Caco-2 (cell line): ENCODE measurements around the gene RBM33. TPM values are rescaled to one million over a fixed set of nuclear protein-coding genes. Genes with fewer than 3 reads are reported as not detected.

Source experiments
- BruUV-seq: library from RNA; stranded (reverse); fragments of 400-500 nt; replicated peaks from 2 replicates; lab custom pipeline; 2021; lab: Mats Ljungman, UMichigan
- CTCF ChIA-PET: fragments of 300-600 bp; sonication (Branson Sonifier 250); formaldehyde crosslinking; loops from one replicate; lab custom pipeline; 2022; ENCODE audit warnings: antibody characterized with exemption; lab: Charles Lee
- POLR2A ChIA-PET: fragments of 300-600 bp; sonication (Branson Sonifier 250); formaldehyde crosslinking; loops from one replicate; lab custom pipeline; 2022; ENCODE audit warnings: antibody characterized with exemption; lab: Charles Lee
- DNase-seq, 2 experiments: peaks; one replicate each; pipeline versions ENCODE4 v3.0.0 to v3.0.0-alpha.2; 2020 to 2022
- H3K27me3 ChIP-seq: replicated peaks from 2 replicates; pipeline ENCODE4 v1.6.0; 2011; ENCODE audit warnings: low read length; ENCODE audit not compliant: control insufficient read depth, insufficient read depth
- H3K36me3 ChIP-seq: 2 replicates; pipeline ENCODE4 v1.5.1; 2011; ENCODE audit warnings: low read length; ENCODE audit not compliant: control insufficient read depth, insufficient read depth
- H3K4me1 ChIP-seq: fragments of 250-450 bp; sonication (Bioruptor Pico); 2 replicates; pipeline ENCODE4 v1.5.1; 2020; ENCODE audit warnings: mild to moderate bottlenecking
- H3K4me3 ChIP-seq: 2 replicates; pipeline ENCODE4 v1.5.1; 2011; ENCODE audit warnings: low read depth, mild to moderate bottlenecking, control low read depth, low read length
- H3K9me3 ChIP-seq: fragments of 250-450 bp; sonication (Bioruptor Pico); 2 replicates; pipeline ENCODE4 v1.5.1; 2020; ENCODE audit warnings: mild to moderate bottlenecking, moderate library complexity
- H3K27ac Mint-ChIP-seq: one replicate; pipeline ENCODE4 v1.8.0; 2022; ENCODE audit warnings: mixed read lengths; ENCODE audit not compliant: unreplicated experiment
- H3K27me3 Mint-ChIP-seq: one replicate; pipeline ENCODE4 v1.8.0; 2022; ENCODE audit warnings: mixed read lengths; ENCODE audit not compliant: insufficient read depth, unreplicated experiment
- H3K36me3 Mint-ChIP-seq: one replicate; pipeline ENCODE4 v1.8.0; 2022; ENCODE audit warnings: mild to moderate bottlenecking, mixed read lengths; ENCODE audit not compliant: insufficient read depth, unreplicated experiment
- H3K4me1 Mint-ChIP-seq: one replicate; pipeline ENCODE4 v1.8.0; 2022; ENCODE audit warnings: low read depth, mixed read lengths; ENCODE audit not compliant: unreplicated experiment
- H3K4me3 Mint-ChIP-seq: one replicate; pipeline ENCODE4 v1.8.0; 2022; ENCODE audit warnings: mild to moderate bottlenecking, moderate library complexity, mixed read lengths; ENCODE audit not compliant: unreplicated experiment
- H3K9me3 Mint-ChIP-seq: one replicate; pipeline ENCODE4 v1.8.0; 2022; ENCODE audit warnings: mixed read lengths; ENCODE audit not compliant: unreplicated experiment
- CTCF ChIP-seq, 2 experiments: fragments of 200-600 bp in 1 of 2; IDR thresholded peaks; 1 replicate in 1 of 2; 2 replicates in 1 of 2; pipeline versions ENCODE4 v1.5.1 to v1.8.0; 2011 to 2022; ENCODE audit warnings: antibody characterized with exemption in 1 of 2, control low read depth in 1 of 2, inconsistent platforms in 1 of 2, low read depth in 1 of 2, low read length in 1 of 2, mild to moderate bottlenecking in 1 of 2, moderate library complexity in 1 of 2; ENCODE audit not compliant: insufficient read depth in 1 of 2, severe bottlenecking in 1 of 2, unreplicated experiment in 1 of 2
- intact Hi-C: fragments of 100-400 bp; cut with micrococcal nuclease; formaldehyde crosslinking; loops from one replicate; pipeline ENCODE4 v1.10.0; 2022; ENCODE audit not compliant: unreplicated experiment
- total RNA-seq: library from RNA; stranded (reverse); gene quantifications from 2 replicates; pipeline ENCODE4 v1.2.3, GENCODE V29; 2022

RBM33 gene
- total RNA-seq, 1 experiment from 2014 or later, result 82.8 TPM

GRCh38 chr7:155776606-155777005 is 132.1 kb downstream of the RBM33 start:
- Histone ChIP-seq H3K4me1 (peaks cover 20% of the 10 kb centered on the region), H3K36me3 (peaks cover 3% of the 10 kb centered on the region), H3K4me3 (no peak overlapping the region), H3K27me3 (no peaks in the 10 kb centered on the region), H3K9me3 (no peaks in the 10 kb centered on the region)
- peaks cover 11% of the 10 kb centered on the region for H3K4me1 Mint-ChIP-seq
- no peaks in the 10 kb centered on the region for H3K9me3 Mint-ChIP-seq
- BruUV-seq, result no TSS peak
- DNase-seq, result no peak
- POLR2A ChIA-PET, result no interaction called here
- no peaks in the 10 kb centered on the region for H3K27me3 Mint-ChIP-seq
- CTCF ChIA-PET, result interaction anchor here (0.6 kb wide), 1 partner anchor 18 kb away, joined by 7 read pairs; no protein-coding TSS in a partner anchor
- intact Hi-C loops, result no loop called here
- no peak overlapping the region for H3K4me3 Mint-ChIP-seq
- TF ChIP-seq CTCF (IDR thresholded peaks at IDR 0.05; ENCODE audit: insufficient read depth in 1 of 2, low read depth in 1 of 2, low read length in 1 of 2, severe bottlenecking in 1 of 2, unreplicated experiment in 1 of 2), result no peak
- peaks cover 89% of the 10 kb centered on the region for H3K36me3 Mint-ChIP-seq
- H3K27ac Mint-ChIP-seq, result no peak overlapping the region

DNA sequence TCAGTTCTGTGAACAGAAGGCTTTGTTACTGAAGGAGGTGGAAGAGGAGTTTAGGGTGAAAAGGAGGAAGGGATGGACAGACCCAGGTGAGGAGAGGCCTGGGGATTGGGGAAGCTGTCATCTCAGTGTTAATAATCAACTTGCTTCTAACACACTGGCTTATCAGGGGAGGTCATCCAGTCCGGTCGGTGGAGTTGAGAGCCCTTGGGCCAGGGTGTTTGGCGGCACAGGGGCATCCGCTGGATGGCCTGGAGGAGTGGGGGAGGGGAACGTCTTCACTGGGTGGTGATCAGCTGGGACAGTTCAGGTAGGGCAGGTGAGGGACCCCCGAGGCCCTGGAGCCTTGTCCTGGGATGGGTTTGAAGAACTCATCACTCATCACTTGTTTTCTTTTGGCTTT is 133.9 kb downstream of the RBM33 start:
- Mint-ChIP-seq H3K9me3 (no peaks in the 10 kb centered on the region), H3K4me3 (peak overlapping the region; percentile 3), H3K36me3 (peaks cover 92% of the 10 kb centered on the region), H3K27ac (peak overlapping the region; percentile 23), H3K4me1 (peaks cover 11% of the 10 kb centered on the region), H3K27me3 (no peaks in the 10 kb centered on the region)
- intact Hi-C loops, result no loop called here
- Histone ChIP-seq H3K9me3 (no peaks in the 10 kb centered on the region), H3K36me3 (peaks cover 5% of the 10 kb centered on the region), H3K27me3 (no peaks in the 10 kb centered on the region), H3K4me1 (peaks cover 20% of the 10 kb centered on the region), H3K4me3 (no peak overlapping the region)
- CTCF ChIA-PET, result interaction anchor here (0.7 kb wide), 1 partner anchor 353 kb away, joined by 3 read pairs; no protein-coding TSS in a partner anchor
- BruUV-seq, result no TSS peak
- TF ChIP-seq CTCF (IDR thresholded peaks at IDR 0.05; ENCODE audit: insufficient read depth in 1 of 2, low read depth in 1 of 2, low read length in 1 of 2, severe bottlenecking in 1 of 2, unreplicated experiment in 1 of 2), result no peak
- peak; percentile 57 to 64 for DNase-seq
- POLR2A ChIA-PET, result no interaction called here

GRCh38 chr7:155780884-155781283 is 136.4 kb downstream of the RBM33 start:
- no TSS peak for BruUV-seq
- H3K4me1 ChIP-seq, result peaks cover 20% of the 10 kb centered on the region
- H3K27me3 ChIP-seq, result no peaks in the 10 kb centered on the region
- Mint-ChIP-seq H3K4me1 (peaks cover 11% of the 10 kb centered on the region), H3K9me3 (no peaks in the 10 kb centered on the region), H3K4me3 (no peak overlapping the region), H3K27ac (peak overlapping the region; percentile 20), H3K36me3 (peaks cover 79% of the 10 kb centered on the region), H3K27me3 (no peaks in the 10 kb centered on the region)
- ChIA-PET POLR2A (no interaction called here), CTCF (no interaction called here)
- H3K4me3 ChIP-seq, result no peak overlapping the region
- no peaks in the 10 kb centered on the region for H3K9me3 ChIP-seq
- peaks cover 3% of the 10 kb centered on the region for H3K36me3 ChIP-seq
- intact Hi-C loops, result no loop called here
- no peak for DNase-seq
- no peak for TF ChIP-seq CTCF (IDR thresholded peaks at IDR 0.05; ENCODE audit: insufficient read depth in 1 of 2, low read depth in 1 of 2, low read length in 1 of 2, severe bottlenecking in 1 of 2, unreplicated experiment in 1 of 2)
